GM23248 (cell line): ENCODE measurements around the gene NPFFR1. TPM values are rescaled to one million over a fixed set of nuclear protein-coding genes. Genes with fewer than 3 reads are reported as not detected.

ENCODE experiments used
- DNase-seq: peaks from one replicate; pipeline ENCODE4 v3.0.0-alpha.2; 2015
- H2AFZ ChIP-seq: fragments of 200-600 bp; sonication (generic); 2 replicates; pipeline ENCODE4 v1.6.1; 2016; ENCODE audit warnings: antibody characterized with exemption
- H3F3A ChIP-seq: fragments of 200-600 bp; sonication (generic); 2 replicates; pipeline ENCODE4 v1.6.1; 2016; ENCODE audit warnings: mild to moderate bottlenecking, antibody characterized with exemption, mixed run types; ENCODE audit not compliant: insufficient read depth
- H3K27ac ChIP-seq: fragments of 200-600 bp; sonication (generic); 2 replicates; pipeline ENCODE4 v1.5.1; 2016; ENCODE audit warnings: mild to moderate bottlenecking
- H3K27me3 ChIP-seq: fragments of 200-600 bp; sonication (generic); replicated peaks from 2 replicates; pipeline ENCODE4 v1.6.1; 2016; ENCODE audit warnings: mild to moderate bottlenecking; ENCODE audit not compliant: insufficient read depth
- H3K36me3 ChIP-seq: fragments of 200-600 bp; sonication (generic); 2 replicates; pipeline ENCODE4 v1.6.1; 2016; ENCODE audit warnings: low read depth, mild to moderate bottlenecking
- H3K4me1 ChIP-seq: fragments of 200-600 bp; sonication (generic); 2 replicates; pipeline ENCODE4 v1.6.1; 2016; ENCODE audit warnings: mild to moderate bottlenecking; ENCODE audit not compliant: insufficient read depth
- H3K4me2 ChIP-seq: fragments of 200-600 bp; sonication (generic); one replicate; pipeline ENCODE4 v1.6.1; 2016; ENCODE audit warnings: mild to moderate bottlenecking; ENCODE audit not compliant: unreplicated experiment
- H3K4me3 ChIP-seq: fragments of 200-600 bp; sonication (generic); 2 replicates; pipeline ENCODE4 v1.5.1; 2016; ENCODE audit warnings: mild to moderate bottlenecking
- H3K79me2 ChIP-seq: fragments of 200-600 bp; sonication (generic); 2 replicates; pipeline ENCODE4 v1.6.1; 2016; ENCODE audit warnings: mild to moderate bottlenecking; ENCODE audit not compliant: insufficient read depth
- H3K9ac ChIP-seq: fragments of 200-600 bp; sonication (generic); 2 replicates; pipeline ENCODE4 v1.6.1; 2016; ENCODE audit warnings: mild to moderate bottlenecking
- H3K9me2 ChIP-seq: fragments of 200-600 bp; sonication (generic); 2 replicates; pipeline ENCODE4 v1.6.1; 2016; ENCODE audit warnings: mixed run types, mild to moderate bottlenecking, moderate library complexity; ENCODE audit not compliant: insufficient read depth
- H3K9me3 ChIP-seq: fragments of 200-600 bp; sonication (generic); one replicate; pipeline ENCODE4 v1.6.1; 2017; ENCODE audit warnings: low read depth
- H4K20me1 ChIP-seq: fragments of 200-600 bp; sonication (generic); 2 replicates; pipeline ENCODE4 v1.6.0; 2016; ENCODE audit not compliant: insufficient read depth
- EZH2 ChIP-seq: fragments of 200-600 bp; sonication (generic); IDR thresholded peaks from 2 replicates; pipeline ENCODE4 v1.6.1; 2018; ENCODE audit warnings: antibody characterized with exemption, mild to moderate bottlenecking; ENCODE audit not compliant: insufficient read depth, poor library complexity, severe bottlenecking
- EZH2phosphoT487 ChIP-seq: fragments of 200-600 bp; sonication (generic); IDR thresholded peaks from 2 replicates; pipeline ENCODE4 v1.6.1; 2018; ENCODE audit warnings: antibody characterized with exemption, moderate library complexity, mild to moderate bottlenecking, low read depth; ENCODE audit not compliant: insufficient read depth
- WGBS, 2 experiments: methylation state at CpG; one replicate each; pipeline ENCODE4 v1.1.6; 2015 to 2017; ENCODE audit warnings: low lambda C conversion rate in 2 of 2, low coverage in 1 of 2; ENCODE audit errors: missing lambda C conversion rate in 2 of 2; 5-methylcytosine and 5-hydroxymethylcytosine counted together
- in situ Hi-C: fragments of 300-500 bp; cut with MboI; formaldehyde crosslinking; loops from 2 replicates; pipeline ENCODE4 v1.15.0; 2020
- polyA plus RNA-seq: library from polyadenylated mRNA; unstranded; fragments of >200 nt; fragmentation: Nextera tagmentation; extraction: Ambion mirVana; gene quantifications from 2 replicates; pipeline ENCODE4 v1.2.1, GENCODE V29; 2016
- total RNA-seq: library from RNA; depleted of rRNA; stranded (reverse); fragments of >200 nt; shearing (Covaris generic); gene quantifications from 2 replicates; pipeline ENCODE4 v1.2.3, GENCODE V29; 2014

Gene NPFFR1
- total and polyA plus RNA-seq, 2 experiments from 2014 or later = not detected

DNA sequence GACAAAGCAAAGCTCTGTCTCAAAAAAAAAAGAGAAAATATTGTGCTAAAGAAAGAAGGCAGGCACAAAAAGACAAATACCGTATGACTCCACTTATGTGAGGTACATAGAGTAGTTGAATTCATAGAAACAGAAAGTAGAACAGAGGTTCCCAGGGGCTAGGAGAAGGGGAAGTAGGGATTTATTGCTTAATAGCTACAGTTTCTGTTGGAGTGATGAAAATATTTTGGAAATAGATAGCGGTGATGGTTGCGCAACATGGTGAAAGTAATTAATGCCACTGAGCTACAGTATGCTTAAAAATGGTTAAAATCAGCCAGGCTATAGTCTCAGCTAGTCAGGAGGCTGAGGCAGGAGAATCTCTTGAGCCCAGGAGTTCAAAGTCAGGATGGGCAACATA is 18.5 kb upstream of the NPFFR1 start:
- Histone ChIP-seq H3F3A (no peaks in the 10 kb centered on the region), H3K27ac (no peak overlapping the region), H3K4me1 (peaks cover 7% of the 10 kb centered on the region), H2AFZ (peak overlapping the region; percentile 6; the same call in 1 of the 2 replicates), H3K36me3 (no peaks in the 10 kb centered on the region), H3K9ac (no peak overlapping the region), H3K9me3 (no peaks in the 10 kb centered on the region), H4K20me1 (no peaks in the 10 kb centered on the region), H3K4me2 (peak overlapping the region; percentile 27), H3K27me3 (no peaks in the 10 kb centered on the region), H3K4me3 (no peak overlapping the region), H3K79me2 (no peaks in the 10 kb centered on the region), H3K9me2 (no peaks in the 10 kb centered on the region)
- in situ Hi-C loops = no loop called here
- TF ChIP-seq EZH2phosphoT487 (no peak), EZH2 (no peak)
- WGBS, 2 experiments = 23 to 30% methylated on average over 3 of the region's 3 CpGs
- peak; percentile 70 for DNase-seq

DNA sequence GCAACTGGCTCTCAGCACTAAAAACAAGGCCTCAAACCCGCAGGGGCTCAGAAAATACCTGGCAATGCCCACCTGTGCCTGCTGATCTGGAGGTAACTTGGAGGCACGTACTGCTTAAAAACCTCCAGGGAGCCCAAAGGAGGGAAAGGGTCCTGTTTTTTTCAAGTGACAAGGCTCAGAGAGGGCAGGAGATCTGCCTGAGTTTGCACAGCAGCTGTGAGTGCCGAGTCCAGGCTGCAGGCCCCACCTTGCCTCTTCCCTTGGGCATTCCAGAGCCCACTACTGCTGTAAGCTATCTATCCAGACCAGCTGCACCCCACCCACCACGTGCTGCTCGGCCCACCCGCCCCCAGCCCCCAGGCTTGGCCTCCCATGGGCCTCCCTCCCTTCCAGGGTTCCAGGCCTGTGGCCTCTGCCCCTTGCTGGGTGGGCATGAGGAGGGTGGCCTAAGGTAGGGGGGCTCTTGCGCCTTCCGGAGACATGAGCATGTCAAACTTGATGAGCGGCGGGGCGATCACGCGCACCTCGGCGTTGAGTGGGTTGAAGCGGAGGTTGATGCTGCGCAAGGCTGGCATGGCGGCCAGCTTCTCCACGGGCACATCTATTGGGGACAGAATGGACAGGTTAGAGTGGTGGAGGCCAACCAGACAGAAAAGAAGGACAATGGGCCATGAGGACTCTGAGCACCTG is 17.2 kb upstream of the NPFFR1 start:
- WGBS, 2 experiments = 94 to 95% methylated on average over 19 of the region's 19 CpGs
- in situ Hi-C loops = no loop called here
- no peaks in the 10 kb centered on the region for H3K9me2 ChIP-seq

DNA sequence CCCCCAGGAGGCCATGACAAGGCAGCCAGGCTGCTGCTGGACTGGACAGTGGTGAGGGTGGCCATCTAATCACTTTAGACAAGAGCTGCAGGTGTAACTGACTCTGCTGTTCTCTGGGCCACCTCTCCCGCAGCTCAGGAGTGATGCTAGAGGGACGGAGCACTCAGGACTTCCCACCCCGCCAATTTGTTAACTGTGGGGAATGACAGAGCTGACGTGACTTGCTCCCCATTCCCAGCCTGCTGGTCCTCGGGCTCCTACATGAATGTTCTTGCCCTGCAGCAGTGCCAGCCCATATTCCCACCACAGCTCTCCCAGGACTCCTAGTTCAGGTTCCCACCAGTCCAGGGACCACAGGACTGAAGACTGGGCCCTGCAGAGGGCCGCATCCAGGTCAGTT is 16.7 kb upstream of the NPFFR1 start:
- no peak overlapping the region for H3K4me2 ChIP-seq
- no peaks in the 10 kb centered on the region for H3K9me3 ChIP-seq
- no peaks in the 10 kb centered on the region for H3K27me3 ChIP-seq
- H3K9me2 ChIP-seq = no peaks in the 10 kb centered on the region
- H3K36me3 ChIP-seq = no peaks in the 10 kb centered on the region
- DNase-seq = no peak
- no peak overlapping the region for H3K4me3 ChIP-seq
- WGBS, 2 experiments = 86 to 99% methylated on average over 6 of the region's 6 CpGs
- H3K9ac ChIP-seq = no peak overlapping the region
- H4K20me1 ChIP-seq = no peaks in the 10 kb centered on the region
- TF ChIP-seq EZH2 = no peak
- TF ChIP-seq EZH2phosphoT487 = no peak
- H2AFZ ChIP-seq = no peak overlapping the region
- H3K4me1 ChIP-seq = peaks cover 21% of the 10 kb centered on the region
- H3K27ac ChIP-seq = no peak overlapping the region
- H3K79me2 ChIP-seq = no peaks in the 10 kb centered on the region
- in situ Hi-C loops = no loop called here
- H3F3A ChIP-seq = peaks cover 13% of the 10 kb centered on the region

More for the DNA sequence above, 17.2 kb upstream of the NPFFR1 start:
- Histone ChIP-seq H3K9me3 (no peaks in the 10 kb centered on the region), H3K4me2 (no peak overlapping the region), H3K79me2 (no peaks in the 10 kb centered on the region), H4K20me1 (no peaks in the 10 kb centered on the region), H3K9ac (no peak overlapping the region), H3K27me3 (no peaks in the 10 kb centered on the region), H3F3A (peaks cover 10% of the 10 kb centered on the region), H3K4me3 (no peak overlapping the region), H2AFZ (no peak overlapping the region), H3K4me1 (peaks cover 18% of the 10 kb centered on the region), H3K36me3 (no peaks in the 10 kb centered on the region), H3K27ac (no peak overlapping the region)
- DNase-seq = no peak
- TF ChIP-seq EZH2 (no peak), EZH2phosphoT487 (no peak)

DNA sequence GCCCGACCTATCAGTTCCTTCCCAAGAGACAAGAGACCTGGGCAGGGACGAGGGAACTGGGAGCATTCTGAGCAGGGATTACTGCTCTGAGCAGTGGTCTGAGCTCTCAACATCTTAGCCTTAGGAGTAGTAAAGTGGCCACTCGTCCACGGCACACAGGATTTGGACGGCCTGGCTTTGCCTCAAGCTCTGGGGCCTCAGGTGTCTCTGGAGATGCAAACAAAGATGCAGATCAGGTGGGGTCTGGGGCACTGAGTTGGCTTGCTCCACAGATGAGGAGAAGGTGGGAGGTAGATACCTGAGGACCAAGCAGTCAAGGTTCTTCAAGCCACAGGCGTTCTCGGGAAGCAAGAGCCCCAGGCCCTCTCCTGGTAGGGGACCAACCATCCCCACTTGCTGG is 16.1 kb upstream of the NPFFR1 start:
- no peaks in the 10 kb centered on the region for H4K20me1 ChIP-seq
- peaks cover 21% of the 10 kb centered on the region for H3K4me1 ChIP-seq
- DNase-seq = no peak
- H3K27ac ChIP-seq = no peak overlapping the region
- no peaks in the 10 kb centered on the region for H3K27me3 ChIP-seq
- no peak for TF ChIP-seq EZH2
- no peak for TF ChIP-seq EZH2phosphoT487
- H2AFZ ChIP-seq = no peak overlapping the region
- no peaks in the 10 kb centered on the region for H3K36me3 ChIP-seq
- no peaks in the 10 kb centered on the region for H3K9me2 ChIP-seq
- peaks cover 13% of the 10 kb centered on the region for H3F3A ChIP-seq
- H3K4me2 ChIP-seq = no peak overlapping the region
- in situ Hi-C loops = no loop called here
- 94 to 96% methylated on average over 7 of the region's 7 CpGs for WGBS, 2 experiments
- no peaks in the 10 kb centered on the region for H3K9me3 ChIP-seq
- no peak overlapping the region for H3K9ac ChIP-seq
- H3K79me2 ChIP-seq = no peaks in the 10 kb centered on the region
- H3K4me3 ChIP-seq = no peak overlapping the region
